Psoas muscle (tissue), 8 donors: Measurements from ENCODE around the gene PRKCA. TPM values are rescaled to one million over a fixed set of nuclear protein-coding genes. Genes with fewer than 3 reads are reported as not detected.

Source experiments
- ATAC-seq, 4 donors: fragments of 200-7000 bp; cut with Tn5 transposase; one replicate each; pipeline ENCODE4 v1.9.1; 2020; ENCODE audit warnings: moderate library complexity in 3 of 4, mild to moderate bottlenecking in 2 of 4
- DNase-seq, 2 donors: peaks; one replicate each; pipeline ENCODE4 v3.0.0-alpha.2; 2020
- H3K27ac ChIP-seq: fragments of 200-600 bp; one replicate; pipeline ENCODE4 v1.8.0; 2022
- H3K27me3 ChIP-seq, 3 donors: fragments of 200-600 bp in 1 of 3; one replicate each; pipeline versions ENCODE4 v1.6.1 to v1.8.0; 2013 to 2022; ENCODE audit warnings: low read length in 2 of 3, mild to moderate bottlenecking in 2 of 3, moderate library complexity in 1 of 3; ENCODE audit not compliant: insufficient read depth in 3 of 3
- H3K36me3 ChIP-seq, 2 donors: fragments of 200-600 bp in 1 of 2; one replicate each; pipeline versions ENCODE4 v1.6.1 to v1.8.0; 2013 to 2022; ENCODE audit warnings: low read depth in 1 of 2, mild to moderate bottlenecking in 1 of 2, moderate library complexity in 1 of 2; ENCODE audit not compliant: insufficient read depth in 1 of 2
- H3K4me1 ChIP-seq: fragments of 200-600 bp; one replicate; pipeline ENCODE4 v1.8.0; 2022
- H3K4me3 ChIP-seq: fragments of 200-600 bp; one replicate; pipeline ENCODE4 v1.8.0; 2022; ENCODE audit warnings: mild to moderate bottlenecking
- H3K9me3 ChIP-seq: fragments of 200-600 bp; one replicate; pipeline ENCODE4 v1.8.0; 2022
- CTCF ChIP-seq: fragments of 200-600 bp; IDR thresholded peaks from one replicate; pipeline ENCODE4 v1.8.0; 2022; ENCODE audit warnings: antibody characterized with exemption
- WGBS, 3 donors: extraction: QIAGEN DNeasy Blood & Tissue Kit; methylation state at CpG; one replicate each; pipeline versions ENCODE4 v1.1.6 to v1.1.7; 2013; 5-methylcytosine and 5-hydroxymethylcytosine counted together
- intact Hi-C, 2 donors: fragments of 100-400 bp; cut with DNase I; formaldehyde crosslinking; loops; one replicate each; pipeline versions ENCODE4 v1.11.0 to v1.14.2; 2022
- polyA plus RNA-seq, 3 donors: library from polyadenylated mRNA; stranded (reverse); fragments of 200-250 nt; gene quantifications; one replicate each; pipeline ENCODE4 v1.2.3, GENCODE V29; 2013
- total RNA-seq, 4 donors: library from RNA; stranded (reverse); fragmentation: NEBNext Ultra II Directional in 2 of 4; extraction: Animal tissue kit (Norgen Biotek cat#: 25700) in 2 of 4; gene quantifications; one replicate each; pipeline versions ENCODE4 v1.2.1 to v1.2.4, GENCODE V29; 2021 to 2023
- donor health status: healthy with polysubstance abuse.
- donor health status: DM: no; HTN: no; CAD: no; lungs with moderate emphysema.
- donor health status: Bipolar disorder and iron deficiency.
- donor health status: healthy.
- donor health status: DM: yes; HTN: yes; CAD: no.
- donor health status: DM: no; HTN: no; CAD: no.
- donor health status: DM: no; HTN: no; CAD: no.
- donor health status: DM: yes; HTN: yes; CAD: no.

PRKCA gene
- total and polyA plus RNA-seq, 7 donors: 0.35 to 15.5 (median 8.2) TPM

GRCh38 chr17:66386498-66387351, 84.3 kb downstream of the PRKCA start:
- no peak overlapping the region for H3K4me3 ChIP-seq
- no peak for ATAC-seq

GRCh38 chr17:66387392-66387981, 85.1 kb downstream of the PRKCA start:
- DNase-seq: no peak
- Histone ChIP-seq H3K27me3 (no peaks in the 10 kb centered on the region), H3K9me3 (no peaks in the 10 kb centered on the region), H3K4me3 (no peak overlapping the region), H3K4me1 (no peaks in the 10 kb centered on the region), H3K36me3 (no peaks in the 10 kb centered on the region), H3K27ac (no peak overlapping the region)
- WGBS, 3 donors: 80% methylated on average over 7 of the region's 7 CpGs
- intact Hi-C loops: no loop called here
- no peak for ATAC-seq
- no peak for TF ChIP-seq CTCF

More at GRCh38 chr17:66386498-66387351, 84.3 kb downstream of the PRKCA start:
- Histone ChIP-seq H3K27ac (no peak overlapping the region), H3K27me3 (no peaks in the 10 kb centered on the region), H3K36me3 (no peaks in the 10 kb centered on the region), H3K4me1 (no peaks in the 10 kb centered on the region), H3K9me3 (no peaks in the 10 kb centered on the region)
- no peak for TF ChIP-seq CTCF
- intact Hi-C loops: no loop called here
- DNase-seq: no peak
- 41 to 44% (median 42%) methylated on average over 2 of the region's 2 CpGs for WGBS, 3 donors

- ATAC-seq: no peak
- no peak overlapping the region for H3K27ac ChIP-seq
- H3K27me3 ChIP-seq: no peaks in the 10 kb centered on the region
- DNase-seq: no peak
- no peak overlapping the region for H3K4me3 ChIP-seq
- TF ChIP-seq CTCF: no peak
- no peaks in the 10 kb centered on the region for H3K9me3 ChIP-seq
- H3K36me3 ChIP-seq: no peaks in the 10 kb centered on the region
- intact Hi-C loops: no loop called here
- peaks cover 4% of the 10 kb centered on the region for H3K4me1 ChIP-seq
- 82 to 85% (median 85%) methylated on average over 7 of the region's 7 CpGs for WGBS, 3 donors
Observed at GRCh38 chr17:66392783-66393437, 90.5 kb downstream of the PRKCA start.

GRCh38 chr17:66395961-66396360, 93.5 kb downstream of the PRKCA start:
- Histone ChIP-seq H3K27ac (no peak overlapping the region), H3K27me3 (no peaks in the 10 kb centered on the region), H3K4me1 (peaks cover 4% of the 10 kb centered on the region), H3K36me3 (no peaks in the 10 kb centered on the region), H3K4me3 (no peak overlapping the region), H3K9me3 (no peaks in the 10 kb centered on the region)
- DNase-seq: no peak
- no peak for TF ChIP-seq CTCF
- ATAC-seq: no peak
- intact Hi-C loops: no loop called here
